Endothelial cell of umbilical vein (primary cell): Measurements from ENCODE around the gene PTGDR.

Experiments
- EZH2 ChIP-seq: IDR thresholded peaks from 2 replicates; pipeline ENCODE4 v1.6.1; 2012; ENCODE audit warnings: borderline replicate concordance, low read depth, mild to moderate bottlenecking, moderate library complexity, low read length, inconsistent platforms; ENCODE audit not compliant: severe bottlenecking
- FOS ChIP-seq: IDR thresholded peaks from 2 replicates; pipeline ENCODE4 v1.6.1; 2011; ENCODE audit warnings: mild to moderate bottlenecking, low read length, moderate library complexity, borderline replicate concordance; ENCODE audit not compliant: insufficient read depth
- JUN ChIP-seq: IDR thresholded peaks from 2 replicates; pipeline ENCODE4 v1.6.1; 2011; ENCODE audit warnings: borderline replicate concordance, low read depth; ENCODE audit not compliant: insufficient read length, insufficient read depth
- POLR2A ChIP-seq: IDR thresholded peaks from 2 replicates; pipeline ENCODE4 v1.6.1; 2012; ENCODE audit warnings: low read depth, mild to moderate bottlenecking, control low read depth, low read length
- POLR2AphosphoS5 ChIP-seq: IDR thresholded peaks from 2 replicates; pipeline ENCODE4 v1.6.1; 2012; ENCODE audit warnings: low read depth, mild to moderate bottlenecking, control low read depth, low read length, moderate library complexity; ENCODE audit not compliant: insufficient read depth
- TF ChIP-seq, protein P1 (sequence below), 2 donors: IDR thresholded peaks; 1 replicate in 1 of 2; 2 replicates in 1 of 2; pipeline ENCODE4 v1.5.1; 2011; ENCODE audit warnings: low read length in 2 of 2, mild to moderate bottlenecking in 2 of 2, moderate library complexity in 2 of 2, control low read depth in 1 of 2, inconsistent platforms in 1 of 2, low read depth in 1 of 2; ENCODE audit not compliant: insufficient read depth in 1 of 2; ENCODE audit errors: extremely low read depth in 1 of 2

DNA sequence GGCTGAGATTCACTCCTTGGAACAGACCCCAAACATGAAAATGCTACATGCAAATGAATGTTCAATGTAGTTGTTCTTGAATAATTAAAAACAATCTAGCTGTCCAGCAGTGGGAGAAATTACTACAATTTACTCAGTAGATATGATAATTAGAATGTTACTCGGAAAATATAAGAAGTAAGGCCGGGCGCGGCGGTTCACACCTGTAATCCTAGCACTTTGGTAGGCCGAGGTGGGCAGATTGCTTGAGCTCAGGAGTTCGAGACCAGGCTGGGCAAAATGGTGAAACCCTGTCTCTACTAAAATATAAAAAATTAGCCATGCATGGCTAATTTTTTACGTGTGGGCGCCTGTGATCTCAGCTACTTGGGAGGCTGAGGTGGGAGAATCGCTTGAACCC lies 31.3 kb downstream of the PTGDR start:
- TF ChIP-seq, protein P1, sequence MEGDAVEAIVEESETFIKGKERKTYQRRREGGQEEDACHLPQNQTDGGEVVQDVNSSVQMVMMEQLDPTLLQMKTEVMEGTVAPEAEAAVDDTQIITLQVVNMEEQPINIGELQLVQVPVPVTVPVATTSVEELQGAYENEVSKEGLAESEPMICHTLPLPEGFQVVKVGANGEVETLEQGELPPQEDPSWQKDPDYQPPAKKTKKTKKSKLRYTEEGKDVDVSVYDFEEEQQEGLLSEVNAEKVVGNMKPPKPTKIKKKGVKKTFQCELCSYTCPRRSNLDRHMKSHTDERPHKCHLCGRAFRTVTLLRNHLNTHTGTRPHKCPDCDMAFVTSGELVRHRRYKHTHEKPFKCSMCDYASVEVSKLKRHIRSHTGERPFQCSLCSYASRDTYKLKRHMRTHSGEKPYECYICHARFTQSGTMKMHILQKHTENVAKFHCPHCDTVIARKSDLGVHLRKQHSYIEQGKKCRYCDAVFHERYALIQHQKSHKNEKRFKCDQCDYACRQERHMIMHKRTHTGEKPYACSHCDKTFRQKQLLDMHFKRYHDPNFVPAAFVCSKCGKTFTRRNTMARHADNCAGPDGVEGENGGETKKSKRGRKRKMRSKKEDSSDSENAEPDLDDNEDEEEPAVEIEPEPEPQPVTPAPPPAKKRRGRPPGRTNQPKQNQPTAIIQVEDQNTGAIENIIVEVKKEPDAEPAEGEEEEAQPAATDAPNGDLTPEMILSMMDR (IDR thresholded peaks at IDR 0.05; ENCODE audit: extremely low read depth in 1 of 2, insufficient read depth in 1 of 2, low read depth in 1 of 2, low read length in 2 of 2): no peak
- TF ChIP-seq FOS: no peak
- TF ChIP-seq POLR2A: no peak
- TF ChIP-seq POLR2AphosphoS5: no peak
- TF ChIP-seq JUN: no peak
- TF ChIP-seq EZH2: no peak
